Activated naive CD8-positive, alpha-beta T cell treated with anti-CD3 and anti-CD28 coated beads, Interleukin-2, amount 10 ng/mL, durations not matched to agents 7 days and 5 days (primary cell): ENCODE data around the gene YRDC. TPM values are rescaled to one million over a fixed set of nuclear protein-coding genes. Genes with fewer than 3 reads are reported as not detected.

Experiments used
- ATAC-seq: fragments of 150-1000 bp; cut with Tn5 transposase; one replicate; pipeline ENCODE4 v1.10.0; 2021; ENCODE audit warnings: low read depth, moderate library complexity
- POLR2A ChIA-PET: fragments of 350-600 bp; sonication (Branson Sonifier 250); formaldehyde crosslinking; loops from one replicate; lab custom pipeline; 2021; ENCODE audit warnings: antibody characterized with exemption; lab: Charles Lee
- DNase-seq: peaks from one replicate; pipeline ENCODE4 v3.0.0; 2021
- H3K27ac Mint-ChIP-seq: one replicate; pipeline ENCODE4 v1.8.0; 2022; ENCODE audit warnings: mild to moderate bottlenecking, mixed read lengths
- H3K27me3 Mint-ChIP-seq: one replicate; pipeline ENCODE4 v1.8.0; 2022; ENCODE audit warnings: mild to moderate bottlenecking, moderate library complexity, mixed read lengths
- H3K36me3 Mint-ChIP-seq: one replicate; pipeline ENCODE4 v1.8.0; 2021; ENCODE audit warnings: mild to moderate bottlenecking, mixed read lengths
- H3K4me1 Mint-ChIP-seq: one replicate; pipeline ENCODE4 v1.8.0; 2021; ENCODE audit warnings: mixed read lengths
- H3K4me3 Mint-ChIP-seq: one replicate; pipeline ENCODE4 v1.8.0; 2022; ENCODE audit warnings: mild to moderate bottlenecking, moderate library complexity, mixed read lengths
- H3K9me3 Mint-ChIP-seq: one replicate; pipeline ENCODE4 v1.8.0; 2021; ENCODE audit warnings: mixed read lengths
- total RNA-seq, 2 experiments: library from RNA; stranded (reverse); gene quantifications; one replicate each; pipeline ENCODE4 v1.2.3, GENCODE V29; 2021

Gene YRDC
- total RNA-seq, 2 experiments from 2014 or later, result 13.3 to 14.1 TPM

DNA sequence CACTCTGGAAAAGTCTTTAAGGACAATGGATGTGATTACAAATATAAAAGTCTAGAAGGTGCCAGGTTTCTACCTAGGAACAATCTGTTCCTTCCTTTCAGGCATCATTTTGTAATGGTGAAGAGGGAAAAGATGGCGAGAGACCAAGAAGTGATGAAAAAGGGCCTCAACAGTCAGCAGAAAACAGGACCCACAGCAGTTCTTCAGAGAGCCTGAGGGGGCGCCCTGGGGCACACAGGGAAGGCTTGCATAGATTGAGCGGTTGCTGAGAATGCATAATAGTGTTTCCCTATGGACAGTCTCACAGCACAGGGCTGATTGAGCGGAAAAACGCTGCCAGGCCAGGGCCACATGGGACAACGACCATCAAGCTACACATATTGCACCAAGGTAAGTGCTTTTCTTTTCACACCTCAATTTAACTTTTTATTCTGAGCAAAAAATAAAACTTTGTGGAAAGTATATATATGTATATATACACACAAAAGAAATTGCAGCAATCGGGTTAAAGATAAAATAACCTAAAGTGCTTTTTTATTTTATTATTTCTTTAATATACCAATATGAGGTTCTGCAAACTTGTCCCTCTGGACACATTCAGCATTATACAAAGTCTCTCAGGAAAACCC, 3.1 kb upstream of the YRDC start:
- H3K27ac Mint-ChIP-seq, result no peak overlapping the region
- ATAC-seq (no peak), DNase-seq (peak; percentile 74)
- H3K36me3 Mint-ChIP-seq, result peaks cover 6% of the 10 kb centered on the region
- H3K27me3 Mint-ChIP-seq, result no peaks in the 10 kb centered on the region
- peaks cover 21% of the 10 kb centered on the region for H3K4me1 Mint-ChIP-seq
- no peaks in the 10 kb centered on the region for H3K9me3 Mint-ChIP-seq
- POLR2A ChIA-PET, result no interaction called here
- no peak overlapping the region for H3K4me3 Mint-ChIP-seq

DNA sequence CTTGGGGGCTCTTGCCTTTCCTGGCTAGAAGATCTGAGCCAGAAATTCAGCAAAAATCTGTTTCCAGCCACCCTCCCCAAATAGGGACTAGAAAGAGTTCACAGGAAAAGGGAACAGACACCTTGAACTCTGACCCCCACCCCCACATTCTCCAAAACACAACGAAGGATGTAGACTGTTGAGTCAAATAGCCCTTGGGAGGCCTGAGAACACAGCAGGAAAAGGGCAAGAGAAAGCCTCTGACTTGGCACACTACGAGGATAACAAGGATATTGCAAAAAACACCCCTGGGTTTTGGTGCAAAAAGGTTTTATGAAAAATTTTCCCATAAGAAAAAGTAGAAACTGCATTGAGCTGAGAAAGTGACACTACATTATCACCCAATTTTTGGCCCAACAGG, 1.9 kb upstream of the YRDC start:
- DNase-seq (no peak), ATAC-seq (no peak)
- Mint-ChIP-seq H3K27me3 (no peaks in the 10 kb centered on the region), H3K4me3 (no peak overlapping the region), H3K4me1 (peaks cover 24% of the 10 kb centered on the region), H3K27ac (peak overlapping the region; percentile 16), H3K36me3 (peaks cover 7% of the 10 kb centered on the region), H3K9me3 (no peaks in the 10 kb centered on the region)
- POLR2A ChIA-PET, result no interaction called here

- H3K36me3 Mint-ChIP-seq, result peaks cover 17% of the 10 kb centered on the region
- H3K4me3 Mint-ChIP-seq, result peak overlapping the region; percentile 97
- H3K4me1 Mint-ChIP-seq, result peaks cover 24% of the 10 kb centered on the region
- peak; percentile 46 for ATAC-seq
- H3K27ac Mint-ChIP-seq, result peak overlapping the region; percentile 98
- H3K27me3 Mint-ChIP-seq, result no peaks in the 10 kb centered on the region
- peak; percentile 70 for DNase-seq
- H3K9me3 Mint-ChIP-seq, result no peaks in the 10 kb centered on the region
- POLR2A ChIA-PET, result interaction anchor here (0.6 to 2.8 kb wide), 17 partner anchors 8 to 333 kb away, joined by 3 to 34 read pairs (median 5); partner anchors contain the start of genes CDCA8, GNL2, INPP5B and MTF1
These were observed 636 bp upstream of the YRDC start for GRCh38 chr1:37808369-37809319.

DNA sequence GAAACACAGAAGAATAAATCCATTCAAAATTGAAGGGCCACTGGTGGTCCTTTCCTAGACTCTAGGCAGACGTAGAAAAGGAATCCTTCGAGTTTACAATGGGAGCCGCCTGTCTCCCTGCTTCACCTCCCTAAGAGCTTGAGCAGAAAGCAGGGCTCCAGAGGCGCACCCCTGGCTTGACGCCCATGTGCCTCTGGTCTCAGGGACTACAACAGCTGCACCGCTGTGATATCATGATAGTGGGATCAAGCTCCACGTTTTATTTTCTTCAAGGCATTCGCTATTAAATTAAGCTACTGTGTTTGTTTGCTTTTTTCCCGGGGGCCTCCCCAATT, 821 bp downstream of the YRDC start:
- peak overlapping the region; percentile 80 for H3K27ac Mint-ChIP-seq
- no peaks in the 10 kb centered on the region for H3K9me3 Mint-ChIP-seq
- DNase-seq (no peak), ATAC-seq (no peak)
- H3K4me3 Mint-ChIP-seq, result peak overlapping the region; percentile 86
- POLR2A ChIA-PET, result interaction anchor here (0.6 to 2.8 kb wide), 11 partner anchors 14 to 1046 kb away, joined by 3 to 34 read pairs (median 5); partner anchors contain the start of genes CDCA8, GNL2, INPP5B and MTF1
- H3K36me3 Mint-ChIP-seq, result peaks cover 27% of the 10 kb centered on the region
- no peaks in the 10 kb centered on the region for H3K27me3 Mint-ChIP-seq
- peaks cover 24% of the 10 kb centered on the region for H3K4me1 Mint-ChIP-seq

- no peaks in the 10 kb centered on the region for H3K27me3 Mint-ChIP-seq
- H3K4me3 Mint-ChIP-seq, result no peak overlapping the region
- H3K27ac Mint-ChIP-seq, result no peak overlapping the region
- H3K4me1 Mint-ChIP-seq, result peaks cover 10% of the 10 kb centered on the region
- peaks cover 27% of the 10 kb centered on the region for H3K36me3 Mint-ChIP-seq
- ATAC-seq, result no peak
- POLR2A ChIA-PET, result no interaction called here
- no peak for DNase-seq
- H3K9me3 Mint-ChIP-seq, result no peaks in the 10 kb centered on the region
These were observed 5.6 kb downstream of the YRDC start for GRCh38 chr1:37802439-37802838.

- no peak for ATAC-seq
- Mint-ChIP-seq H3K4me3 (no peak overlapping the region), H3K27ac (no peak overlapping the region), H3K36me3 (peaks cover 8% of the 10 kb centered on the region), H3K9me3 (no peaks in the 10 kb centered on the region), H3K27me3 (peaks cover 16% of the 10 kb centered on the region), H3K4me1 (peaks cover 9% of the 10 kb centered on the region)
- no peak for DNase-seq
- POLR2A ChIA-PET, result interaction anchor here (0.6 kb wide), 1 partner anchor 209 kb away, joined by 5 read pairs; no protein-coding TSS in a partner anchor
These were observed 10.2 kb downstream of the YRDC start for GRCh38 chr1:37797750-37798345.

DNA sequence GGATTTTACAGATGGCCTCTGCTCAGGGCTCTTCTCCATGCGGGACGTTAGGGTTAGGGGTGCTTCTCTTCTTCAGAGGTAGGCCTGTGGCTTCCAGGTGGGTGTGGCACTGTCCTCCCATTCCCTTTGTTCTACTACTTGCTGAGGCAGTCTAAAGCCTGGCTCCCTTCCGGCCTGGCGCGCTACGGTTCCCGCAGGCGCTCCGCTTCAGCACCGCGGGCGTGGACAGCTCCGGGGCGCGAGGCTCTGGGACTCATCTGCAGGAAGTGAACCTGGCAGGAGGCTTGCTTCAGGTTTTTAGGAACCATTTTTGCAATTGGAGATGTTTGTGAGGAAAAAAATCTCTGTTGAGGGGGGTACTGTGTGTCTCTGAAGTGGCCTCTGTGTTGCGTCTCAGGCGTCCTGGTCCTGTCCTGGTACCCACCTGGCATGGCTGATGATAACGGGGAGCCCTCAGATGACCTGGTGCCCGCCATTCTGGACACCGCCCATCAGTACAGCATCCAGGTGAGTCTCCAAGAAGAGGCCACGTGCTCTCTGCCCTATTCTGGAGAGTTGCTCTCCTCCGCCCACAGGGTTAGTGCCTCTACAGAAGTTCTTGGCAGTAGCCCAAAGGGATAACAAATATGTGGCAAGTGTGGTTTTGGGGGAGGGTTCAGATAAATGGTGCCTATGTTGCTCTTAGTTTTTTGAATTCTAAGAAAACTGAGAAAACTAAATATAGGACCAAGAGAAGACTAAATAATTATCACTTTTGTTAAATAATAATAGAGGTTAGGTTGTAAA, 12.5 kb downstream of the YRDC start:
- no peaks in the 10 kb centered on the region for H3K36me3 Mint-ChIP-seq
- H3K9me3 Mint-ChIP-seq, result no peaks in the 10 kb centered on the region
- peaks cover 26% of the 10 kb centered on the region for H3K27me3 Mint-ChIP-seq
- ATAC-seq (no peak), DNase-seq (peak; percentile 80)
- no peak overlapping the region for H3K27ac Mint-ChIP-seq
- peak overlapping the region; percentile 51 for H3K4me3 Mint-ChIP-seq
- H3K4me1 Mint-ChIP-seq, result peaks cover 9% of the 10 kb centered on the region
- POLR2A ChIA-PET, result no interaction called here

- Mint-ChIP-seq H3K36me3 (no peaks in the 10 kb centered on the region), H3K4me1 (peaks cover 9% of the 10 kb centered on the region), H3K9me3 (no peaks in the 10 kb centered on the region), H3K27ac (no peak overlapping the region), H3K27me3 (peaks cover 26% of the 10 kb centered on the region), H3K4me3 (peak overlapping the region; percentile 60)
- DNase-seq, result no peak
- POLR2A ChIA-PET, result interaction anchor here (0.6 kb wide), 1 partner anchor 93 kb away, joined by 6 read pairs; no protein-coding TSS in a partner anchor
- peak; percentile 23 for ATAC-seq
These were observed 13.4 kb downstream of the YRDC start for GRCh38 chr1:37794372-37795339.

DNA sequence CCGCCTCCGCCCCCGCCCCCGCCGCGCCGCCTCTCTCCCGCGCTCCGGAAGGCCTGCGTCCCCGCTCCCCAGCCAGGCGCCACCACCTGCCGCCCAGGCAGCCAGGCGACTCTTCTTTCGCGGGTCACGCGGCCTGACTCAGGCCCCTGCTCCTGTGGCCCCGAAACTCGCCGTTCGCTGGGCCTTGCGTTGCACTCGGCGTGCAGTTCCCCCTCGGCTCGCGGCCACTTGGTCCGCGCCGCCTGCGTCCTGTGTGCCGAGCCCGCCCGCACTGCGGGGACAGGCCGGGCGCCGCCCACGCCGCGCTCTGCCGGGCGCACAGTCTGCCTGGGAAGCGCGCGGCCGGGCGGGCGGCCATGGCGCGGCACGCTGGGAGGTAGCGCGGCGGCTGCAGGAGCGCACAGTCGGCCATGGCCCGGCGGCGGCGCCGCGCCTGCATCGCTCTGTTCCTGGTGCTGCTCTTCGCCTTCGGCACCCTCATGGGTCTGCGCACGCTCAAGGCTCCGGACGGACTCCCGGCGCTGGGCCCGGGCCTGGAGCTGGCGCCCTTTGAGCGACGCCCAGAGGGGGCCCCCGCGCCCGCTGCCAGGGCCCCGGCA, 14.1 kb downstream of the YRDC start, which contains the start of gene MANEAL:
Gene MANEAL (plus strand): TSS at position 75 of the 599 bp plus-strand sequence. CDS start 336 bp downstream, at position 411.
- no peaks in the 10 kb centered on the region for H3K9me3 Mint-ChIP-seq
- peaks cover 9% of the 10 kb centered on the region for H3K4me1 Mint-ChIP-seq
- H3K4me3 Mint-ChIP-seq, result peak within 1 kb of the TSS; percentile 60
- ATAC-seq (peak; percentile 80), DNase-seq (peak; percentile 57)
- H3K27ac Mint-ChIP-seq, result no peak within 1 kb of the TSS
- H3K27me3 Mint-ChIP-seq, result peaks cover 26% of the 10 kb centered on the region
- H3K36me3 Mint-ChIP-seq, result no peaks in the 10 kb centered on the region
- POLR2A ChIA-PET, result interaction anchor here (0.6 kb wide), 1 partner anchor 92 kb away, joined by 6 read pairs; no protein-coding TSS in a partner anchor

DNA sequence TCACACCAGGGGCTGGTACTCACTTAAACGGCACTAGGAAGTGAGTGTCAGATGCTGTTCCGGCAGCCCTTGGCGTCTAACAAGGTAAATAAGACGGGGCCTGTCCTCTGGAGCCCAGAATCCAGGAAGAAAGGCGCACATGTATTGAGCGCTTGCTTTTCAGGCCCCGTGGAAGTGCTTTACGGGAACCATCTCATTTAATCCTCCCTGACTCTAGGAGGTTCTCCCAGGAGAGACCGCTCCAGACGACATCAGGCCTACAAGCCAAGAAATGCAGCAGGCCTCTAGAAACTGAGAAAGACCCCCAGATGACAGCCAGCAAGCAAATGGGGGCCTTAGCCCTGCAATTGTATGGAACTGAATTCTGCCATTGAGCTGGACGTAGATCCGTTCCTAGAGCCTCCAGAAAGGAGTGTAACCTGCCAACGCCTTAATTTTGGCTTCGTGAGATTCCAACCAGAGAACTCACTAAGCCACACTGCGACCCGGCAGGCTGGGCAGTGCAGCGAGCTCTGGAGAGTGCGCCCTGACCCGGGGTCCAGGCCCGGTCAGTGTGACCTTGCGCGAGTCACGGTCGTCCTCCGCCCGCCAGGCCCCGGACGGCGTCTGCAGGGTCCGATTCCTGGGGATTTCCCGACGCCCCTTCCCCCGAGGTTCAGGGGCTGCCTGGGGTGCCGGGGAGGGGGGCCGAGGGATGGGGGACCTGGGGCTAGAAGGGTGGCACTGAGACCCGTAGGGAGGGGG, 14.9 kb downstream of the YRDC start:
- Mint-ChIP-seq H3K4me3 (no peak overlapping the region), H3K4me1 (peaks cover 9% of the 10 kb centered on the region), H3K9me3 (no peaks in the 10 kb centered on the region), H3K36me3 (no peaks in the 10 kb centered on the region), H3K27ac (no peak overlapping the region), H3K27me3 (peaks cover 26% of the 10 kb centered on the region)
- DNase-seq (no peak), ATAC-seq (no peak)
- POLR2A ChIA-PET, result no interaction called here

DNA sequence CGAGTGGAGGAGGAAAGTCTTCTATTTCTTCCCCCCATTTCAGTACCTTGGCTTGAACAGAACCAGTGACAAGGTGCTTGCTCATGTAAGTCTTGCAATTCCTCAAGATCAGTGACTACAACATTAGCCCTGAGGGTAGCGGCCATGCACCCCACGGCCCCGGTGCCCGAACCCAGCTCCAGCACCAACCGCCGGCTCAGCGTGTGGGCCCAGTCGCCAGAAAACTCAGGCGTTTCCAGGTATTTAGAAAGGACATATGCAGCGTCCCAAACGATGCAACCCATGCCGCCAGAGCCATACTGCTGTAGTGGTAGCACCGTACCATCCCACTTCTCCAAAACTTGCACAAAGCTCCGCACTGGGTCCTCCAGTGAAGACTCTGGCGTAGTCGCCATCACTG, 25.5 kb downstream of the YRDC start:
- no peak overlapping the region for H3K4me3 Mint-ChIP-seq
- H3K27me3 Mint-ChIP-seq, result peaks cover 25% of the 10 kb centered on the region
- H3K4me1 Mint-ChIP-seq, result no peaks in the 10 kb centered on the region
- DNase-seq (no peak), ATAC-seq (no peak)
- H3K9me3 Mint-ChIP-seq, result no peaks in the 10 kb centered on the region
- H3K27ac Mint-ChIP-seq, result no peak overlapping the region
- no peaks in the 10 kb centered on the region for H3K36me3 Mint-ChIP-seq
- POLR2A ChIA-PET, result no interaction called here
